ENCODE measurements around the gene PKIG.

Gene PKIG

GRCh38 chr20:44596876-44597275 is 14.5 kb downstream of the PKIG start:
- no peak for DNase-seq (ENCODE audit: low read depth)

DNA sequence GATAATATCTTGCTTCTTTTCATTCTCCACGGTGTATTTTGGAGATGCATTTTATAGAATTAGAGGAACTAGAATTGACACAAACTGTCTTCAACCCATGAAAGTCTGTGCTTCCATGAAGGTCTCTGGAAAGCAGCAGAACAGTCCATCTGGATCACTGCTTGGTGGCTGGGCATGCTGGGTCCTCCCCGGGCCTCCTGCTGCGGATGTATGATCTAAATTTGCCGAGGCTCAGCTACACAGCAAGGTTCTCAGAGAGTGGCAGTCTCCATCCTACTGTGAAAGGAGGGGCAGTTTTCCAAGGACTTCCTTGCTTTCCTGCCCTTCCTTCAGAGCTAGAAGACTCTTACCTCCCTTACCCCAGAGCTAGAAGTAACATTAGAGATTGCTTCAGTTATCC is 15.1 kb downstream of the PKIG start:
- no peak for DNase-seq (ENCODE audit: low read depth)

GRCh38 chr20:44597930-44598329 is 15.6 kb downstream of the PKIG start:
- no peak for DNase-seq (ENCODE audit: low read depth)

DNA sequence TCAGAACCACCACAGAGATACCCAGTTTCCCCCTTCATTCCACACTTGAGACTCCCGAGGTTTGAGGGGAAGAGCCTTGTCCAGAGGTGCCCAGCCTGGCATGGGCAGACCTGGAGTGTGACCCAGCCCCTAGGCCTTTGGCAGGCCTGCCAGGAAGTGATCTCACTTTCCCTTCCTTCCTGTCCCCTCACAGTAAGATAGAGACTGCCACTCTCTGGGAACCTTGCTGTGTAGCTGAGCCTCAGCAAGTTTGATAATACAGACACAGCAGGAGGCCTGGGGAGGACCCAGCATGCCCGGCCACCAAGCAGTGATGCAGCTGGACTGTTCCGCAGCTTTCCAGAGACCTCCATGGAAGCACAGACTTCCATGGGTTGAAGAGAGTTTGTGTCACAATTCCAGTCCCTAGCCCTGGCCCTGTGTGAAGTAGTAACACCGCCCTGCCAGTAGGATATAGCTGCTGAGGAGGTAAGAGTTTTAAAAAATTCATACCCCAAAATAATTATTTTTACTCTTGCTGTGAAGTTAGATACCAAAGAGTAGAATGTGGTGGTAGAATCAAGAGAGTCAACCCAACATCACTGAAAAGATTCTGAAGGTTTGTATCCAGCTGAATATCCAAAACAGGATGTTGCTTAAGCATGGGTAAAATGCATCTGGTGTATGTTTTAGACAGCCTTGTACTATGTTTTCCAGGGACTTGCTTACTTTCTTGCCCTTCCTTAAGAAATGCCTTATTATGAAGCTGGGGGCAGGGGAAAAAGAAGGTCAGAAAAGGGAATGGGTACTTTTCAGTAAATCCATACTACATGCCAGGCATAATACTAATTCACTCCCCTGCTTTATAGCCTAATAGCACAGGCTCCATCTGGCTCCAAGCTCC is 16.3 kb downstream of the PKIG start:
- DNase-seq (ENCODE audit: low read depth), result no peak

DNA sequence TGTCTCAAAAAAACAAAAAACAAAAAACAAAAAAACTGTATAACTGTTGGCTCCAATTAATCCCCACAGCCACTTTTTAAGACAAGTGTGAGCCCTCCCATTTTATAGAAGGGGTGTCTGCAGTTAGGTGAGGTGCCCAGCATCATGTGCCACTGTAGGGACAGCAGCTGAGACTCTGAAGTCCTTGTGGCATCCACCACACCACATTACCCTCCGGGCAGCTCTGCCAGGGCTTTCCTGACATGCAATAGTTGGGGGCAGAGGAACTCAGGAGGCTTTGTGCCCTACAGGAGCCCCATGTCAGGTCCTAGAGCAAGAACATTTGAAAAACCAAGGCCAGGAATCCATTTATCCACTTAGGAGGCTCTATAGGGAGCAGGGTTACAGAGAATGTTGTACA is 17.3 kb downstream of the PKIG start:
- DNase-seq (ENCODE audit: low read depth), result no peak

DNA sequence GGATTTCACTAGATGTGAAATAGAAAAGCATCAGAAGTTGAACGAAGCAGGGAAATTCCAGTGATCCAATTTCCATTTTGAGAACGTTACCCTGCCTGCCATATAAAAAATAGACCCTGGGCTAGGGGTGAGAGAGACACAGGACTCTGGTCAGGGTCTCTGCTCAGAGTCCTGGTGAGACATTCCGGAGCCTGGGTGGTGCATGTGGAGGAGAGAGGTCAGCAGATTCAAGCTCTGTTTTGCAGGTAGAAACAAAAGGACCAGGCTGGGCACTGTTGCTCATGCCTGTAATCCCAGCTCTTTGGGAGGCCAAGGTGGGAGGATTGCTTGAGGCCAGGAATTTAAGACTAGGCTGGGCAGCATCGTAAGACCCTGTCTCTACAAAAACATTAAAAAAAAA is 17.9 kb downstream of the PKIG start:
- DNase-seq (ENCODE audit: low read depth), result no peak

GRCh38 chr20:44600758-44601201 is 18.4 kb downstream of the PKIG start:
- no peak for DNase-seq (ENCODE audit: low read depth)

- no peak for DNase-seq (ENCODE audit: low read depth)
Measured at GRCh38 chr20:44601236-44601671, 18.9 kb downstream of the PKIG start.

DNA sequence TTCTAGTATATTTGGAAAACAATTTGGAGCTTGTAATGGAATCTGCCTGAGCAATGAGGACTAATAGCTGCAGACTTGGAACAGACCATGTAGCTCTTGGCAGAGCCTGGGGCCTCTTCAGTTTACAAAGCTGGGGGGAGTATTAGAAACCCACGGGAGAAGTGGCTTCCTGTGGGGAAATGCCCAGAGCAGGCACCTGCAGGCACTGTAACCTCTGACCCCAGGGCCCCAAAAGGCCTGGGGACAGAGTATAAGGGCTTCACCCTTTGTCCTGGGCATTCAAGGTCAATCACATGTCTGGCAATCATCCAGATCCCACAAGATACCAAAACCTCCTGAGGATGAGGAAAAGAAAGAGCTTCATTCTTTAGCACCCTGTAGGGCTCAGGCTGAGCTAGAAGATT is 19.4 kb downstream of the PKIG start:
- no peak for DNase-seq (ENCODE audit: low read depth)

DNA sequence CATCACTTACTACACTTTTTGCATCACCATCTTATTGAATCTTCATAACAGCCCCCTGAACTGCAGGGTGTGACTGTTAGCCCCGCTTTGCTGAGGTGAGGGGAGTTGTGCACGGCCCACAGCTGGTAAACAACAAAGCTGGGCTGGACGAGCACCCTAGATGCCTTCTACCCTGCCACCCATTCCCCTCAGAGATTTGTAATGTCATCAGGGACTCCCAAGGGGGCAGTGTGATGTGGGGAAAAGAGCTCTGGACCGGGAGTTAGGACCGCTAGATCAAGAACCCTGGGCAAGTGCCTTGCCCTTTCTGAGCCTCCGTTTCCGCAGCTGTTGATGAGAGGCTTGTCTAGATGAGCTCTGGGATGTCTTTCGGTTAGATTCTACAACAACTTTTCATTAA is 20.9 kb downstream of the PKIG start:
- DNase-seq (ENCODE audit: low read depth), result no peak

- DNase-seq (ENCODE audit: low read depth), result no peak
Measured at GRCh38 chr20:44606725-44607441, 24.5 kb downstream of the PKIG start.

GRCh38 chr20:44609006-44609515 is 26.7 kb downstream of the PKIG start:
- no peak for DNase-seq (ENCODE audit: low read depth)

DNA sequence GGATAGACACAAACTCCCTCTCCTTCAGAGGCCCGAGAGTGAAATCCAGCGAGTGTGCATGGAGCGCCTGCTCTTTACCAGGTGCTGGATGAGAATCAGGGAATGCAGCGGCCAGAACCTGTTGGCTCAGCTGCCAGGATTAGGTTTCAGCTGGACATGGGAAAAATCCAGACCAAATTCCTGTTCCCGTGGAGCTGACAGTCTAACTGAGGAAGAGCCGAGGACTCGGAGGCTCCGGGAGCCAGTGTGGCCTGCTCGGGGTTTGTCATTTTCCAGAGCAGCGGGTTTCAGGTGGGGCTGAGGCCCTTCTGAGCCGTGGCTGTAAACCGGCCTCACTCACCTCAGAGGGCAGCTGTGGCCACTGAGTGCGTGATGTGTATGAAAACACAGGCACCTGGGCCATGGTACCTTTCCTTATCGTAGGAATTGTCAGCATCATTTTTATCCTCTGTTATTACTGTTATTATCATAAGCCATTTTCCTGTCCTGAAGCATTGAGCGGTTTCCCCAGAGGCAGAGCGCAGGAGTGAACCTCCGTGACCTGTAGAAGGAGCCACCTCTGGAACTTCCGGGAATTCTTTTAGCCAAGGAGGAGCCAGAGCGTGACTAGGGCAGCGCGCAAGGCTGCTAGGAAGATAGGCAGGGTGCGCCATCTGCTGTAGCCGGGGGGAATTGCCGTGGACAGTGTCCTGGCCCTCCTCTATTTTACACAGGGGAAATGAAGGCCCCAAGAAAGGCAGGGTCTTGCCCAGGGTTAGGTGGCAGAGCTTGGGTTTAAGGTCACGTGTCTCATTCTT is 27.3 kb downstream of the PKIG start:
- DNase-seq (ENCODE audit: low read depth), result peak; percentile 75

DNA sequence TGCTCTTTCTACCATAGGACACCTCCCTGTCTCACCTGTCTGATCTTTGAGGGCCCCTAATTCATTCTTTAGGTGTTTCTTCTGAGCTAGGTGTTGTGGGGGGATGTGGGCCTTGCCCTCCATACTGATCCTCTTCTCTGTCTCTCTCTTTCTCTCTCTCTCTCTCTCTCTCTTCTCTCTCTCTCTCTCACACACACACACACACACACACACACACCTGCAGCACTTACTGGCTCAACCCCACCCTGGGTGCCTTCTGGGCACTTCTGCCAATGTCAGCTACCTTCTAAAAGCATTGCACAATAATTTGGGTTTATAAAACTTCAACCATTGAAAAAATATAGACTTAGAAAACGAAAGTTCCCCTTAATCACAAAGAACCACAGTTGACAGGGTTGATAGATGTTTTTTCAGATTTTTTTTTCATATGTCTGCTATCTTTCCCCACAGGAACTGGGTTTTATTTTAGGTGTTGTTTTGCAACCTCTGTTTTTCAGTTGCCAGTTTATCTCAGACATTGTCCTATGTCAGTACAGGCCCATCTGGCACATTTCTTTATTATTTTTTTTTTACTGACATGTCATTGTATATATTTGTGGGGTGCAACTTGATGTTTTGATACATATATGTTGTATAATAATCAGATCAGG is 28.1 kb downstream of the PKIG start:
- DNase-seq (ENCODE audit: low read depth), result no peak

DNA sequence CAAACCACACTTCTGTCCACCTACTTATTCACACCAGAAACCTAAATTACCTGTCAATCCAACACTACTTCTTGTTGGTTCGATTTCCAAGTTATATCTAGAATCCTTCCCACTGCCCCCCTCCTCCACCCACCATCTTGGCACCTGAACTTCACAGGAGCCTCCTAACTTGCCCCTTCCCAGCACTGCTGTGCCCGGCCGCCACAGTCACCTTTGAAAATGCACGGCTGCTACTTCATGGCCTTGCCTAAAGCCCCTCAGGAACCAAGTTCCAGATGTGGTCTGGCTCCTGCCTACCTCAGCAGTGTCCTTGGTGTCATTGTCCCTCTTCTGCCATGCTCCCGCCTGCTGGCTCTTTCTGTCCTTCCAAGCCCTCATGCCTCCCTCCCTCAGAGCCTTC is 31.2 kb downstream of the PKIG start:
- DNase-seq (ENCODE audit: low read depth), result no peak

- no peak for DNase-seq (ENCODE audit: low read depth)
Measured at GRCh38 chr20:44614525-44614924, 32.1 kb downstream of the PKIG start.

GRCh38 chr20:44615169-44615791 is 32.9 kb downstream of the PKIG start:
- no peak for DNase-seq (ENCODE audit: low read depth)

DNA sequence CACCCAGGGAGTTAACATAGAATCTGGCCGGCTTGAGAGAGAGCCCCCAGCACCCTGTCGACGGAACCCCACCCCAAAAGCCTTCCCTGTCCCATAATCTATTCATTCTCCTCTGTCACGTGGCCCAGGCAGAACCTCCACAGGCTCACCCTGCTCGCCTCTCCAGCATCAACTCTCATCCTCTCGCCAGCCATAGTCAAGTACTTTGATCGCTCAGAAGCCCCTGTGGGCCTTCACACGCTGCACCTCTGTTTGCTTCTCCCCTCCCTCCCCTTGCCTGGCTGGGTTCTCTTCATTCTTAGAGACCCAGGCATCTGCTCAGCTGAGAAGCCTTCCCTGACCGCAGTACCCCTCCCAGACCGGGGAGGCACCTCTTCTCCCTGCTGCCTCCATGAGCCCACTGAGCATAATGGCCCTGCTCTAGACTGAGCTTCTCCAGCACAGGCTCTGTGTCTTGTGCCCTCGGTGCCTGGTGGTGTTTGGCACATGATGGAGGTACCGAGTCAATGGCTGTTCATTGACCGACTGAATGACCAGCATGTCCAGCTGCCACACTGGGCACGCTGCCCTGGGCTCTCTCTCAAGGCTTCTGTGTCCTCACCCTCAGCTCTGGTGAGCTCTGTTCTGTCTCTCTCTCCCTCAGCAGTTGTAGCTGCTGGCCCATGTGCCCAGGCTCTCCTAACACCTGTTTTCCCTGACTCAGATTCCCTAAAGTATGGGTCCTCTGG is 33.7 kb downstream of the PKIG start:
- DNase-seq (ENCODE audit: low read depth), result no peak

DNA sequence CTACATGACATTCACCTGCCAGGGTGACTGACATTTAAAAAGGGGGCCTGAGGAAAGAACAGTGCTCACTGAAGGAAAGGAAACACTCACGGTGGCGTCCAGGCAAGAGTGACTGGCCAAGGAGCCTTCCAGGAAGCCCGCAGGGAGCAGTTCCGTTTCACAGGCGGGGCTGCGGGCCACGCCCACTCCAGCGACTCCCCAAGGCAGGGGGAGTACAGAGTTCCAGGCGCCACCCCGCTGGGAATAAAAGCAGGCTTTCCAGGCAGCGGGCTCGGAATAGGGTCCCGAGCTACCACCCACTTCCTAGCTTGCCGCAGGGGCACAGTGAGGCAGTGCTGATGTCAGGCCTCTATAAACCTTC is 34.2 kb downstream of the PKIG start:
- DNase-seq (ENCODE audit: low read depth), result no peak

GRCh38 chr20:44618318-44618731 is 35.9 kb downstream of the PKIG start:
- DNase-seq (ENCODE audit: low read depth), result peak; percentile 16

DNA sequence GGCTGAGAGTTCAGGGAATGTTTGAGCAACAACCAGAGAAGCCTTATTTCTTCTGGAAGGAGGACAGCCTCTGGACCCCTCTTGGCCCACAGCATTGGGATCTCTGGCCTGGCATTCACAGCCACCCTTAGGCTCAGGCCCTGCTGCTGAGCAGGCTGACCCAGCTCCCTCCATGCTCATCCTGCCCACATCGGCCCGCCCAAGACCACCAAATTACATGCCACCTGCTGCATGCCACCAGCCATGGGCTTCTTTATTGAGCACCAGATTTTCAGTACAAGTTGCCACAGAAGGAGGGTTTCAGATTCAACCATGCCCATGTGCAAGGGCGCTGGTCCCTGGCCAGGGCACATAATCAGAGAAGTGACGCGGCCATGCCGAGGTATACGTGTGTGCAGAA is 36.9 kb downstream of the PKIG start:
- DNase-seq (ENCODE audit: low read depth), result no peak

Data from activated T-cell treated with anti-CD3 and anti-CD28 coated beads for 48 hours (primary cell).